LNCaP clone FGC (cell line): Measurements from ENCODE around the gene UBE2E2.
"Not testable (repeated sequence)": the region's sequence is repeated elsewhere in the genome, so short reads cannot be mapped to it uniquely, and the experiment has no call there.

ENCODE experiments used
- DNase-seq: peaks from one replicate; pipeline ENCODE4 v3.0.0-alpha.2; 2011; ENCODE audit warnings: low read depth
- H3K4me3 ChIP-seq: 2 replicates; pipeline ENCODE4 v1.5.1; 2011; ENCODE audit warnings: mild to moderate bottlenecking, low read depth, low read length, control low read depth
- CTCF ChIP-seq: IDR thresholded peaks from 2 replicates; pipeline ENCODE4 v1.5.1; 2012; ENCODE audit warnings: mild to moderate bottlenecking; ENCODE audit not compliant: control insufficient read depth, insufficient read depth; ENCODE audit errors: extremely low read depth

The UBE2E2 gene

GRCh38 chr3:23342343-23342742 lies 139.2 kb downstream of the UBE2E2 start:
- no peak overlapping the region for H3K4me3 ChIP-seq
- no peak for DNase-seq
- TF ChIP-seq CTCF, result no peak

- TF ChIP-seq CTCF, result no peak
- no peak for DNase-seq
Observed at GRCh38 chr3:23343509-23343908, 140.4 kb downstream of the UBE2E2 start.

GRCh38 chr3:23344886-23345285 lies 141.8 kb downstream of the UBE2E2 start:
- DNase-seq, result no peak
- no peak overlapping the region for H3K4me3 ChIP-seq
- no peak for TF ChIP-seq CTCF

More at GRCh38 chr3:23343509-23343908, 140.4 kb downstream of the UBE2E2 start:
- no peak overlapping the region for H3K4me3 ChIP-seq

GRCh38 chr3:23349444-23349843 lies 146.3 kb downstream of the UBE2E2 start:
- H3K4me3 ChIP-seq, DNase-seq: not testable (repeated sequence)

GRCh38 chr3:23356169-23356568 lies 153.0 kb downstream of the UBE2E2 start:
- no peak for DNase-seq
- no peak overlapping the region for H3K4me3 ChIP-seq
- no peak for TF ChIP-seq CTCF

GRCh38 chr3:23356923-23357322 lies 153.8 kb downstream of the UBE2E2 start:
- no peak for TF ChIP-seq CTCF
- H3K4me3 ChIP-seq, result no peak overlapping the region
- no peak for DNase-seq

- TF ChIP-seq CTCF, result no peak
- DNase-seq, result no peak
- H3K4me3 ChIP-seq, result no peak overlapping the region
Observed at GRCh38 chr3:23359116-23359515, 156.0 kb downstream of the UBE2E2 start.
